Ovary (tissue), 3 donors: ENCODE data around the gene KLF16.

Source experiments
- EP300 ChIP-seq: sonication (generic); formaldehyde crosslinking; IDR thresholded peaks from one replicate; pipeline ENCODE4 v1.6.1; 2017; ENCODE audit warnings: antibody characterized with exemption
- TF ChIP-seq, protein P1 (sequence below), 3 donors: fragments of 450-650 bp in 2 of 3; fragments of 200-600 bp in 1 of 3; IDR thresholded peaks; one replicate each; pipeline versions ENCODE4 v1.5.1 to v1.8.0; 2016 to 2022; ENCODE audit warnings: antibody characterized with exemption in 3 of 3, mild to moderate bottlenecking in 1 of 3
- donor health status: DM: no; HTN: no; CAD: no.

DNA sequence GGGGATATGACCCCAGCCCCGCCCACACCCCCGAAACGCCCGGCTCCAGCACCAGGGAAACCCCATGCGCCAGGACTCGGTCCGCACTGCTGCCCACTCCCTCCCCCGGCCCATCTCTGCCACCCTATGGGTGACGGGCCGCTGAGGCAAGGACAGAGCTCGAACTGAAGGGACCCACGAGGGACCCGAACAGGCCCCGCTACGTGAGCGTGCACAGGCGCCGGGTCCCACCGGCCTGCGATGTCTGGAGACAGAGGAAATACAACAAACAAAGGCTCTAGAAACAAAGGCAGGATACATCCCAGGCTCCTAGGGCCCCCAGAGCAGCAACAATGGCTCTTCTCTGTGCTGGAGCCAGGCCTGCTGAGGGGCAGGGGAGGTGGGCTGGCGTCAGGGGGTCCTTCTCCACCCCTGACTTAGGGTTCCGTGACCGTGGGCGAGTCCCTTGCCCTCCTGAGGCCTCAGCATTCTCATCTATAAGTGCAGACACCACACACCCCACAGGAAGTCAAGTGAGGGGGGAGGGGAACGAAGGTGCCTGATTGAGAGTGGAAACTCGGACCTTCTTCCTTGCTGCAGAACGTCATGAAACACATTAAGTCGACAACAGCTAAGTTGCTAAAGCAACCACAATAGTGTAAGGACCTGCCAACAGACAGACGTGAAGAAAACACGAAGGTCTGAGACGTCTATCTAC, 18.9 kb upstream of the KLF16 start:
- TF ChIP-seq, protein P1, sequence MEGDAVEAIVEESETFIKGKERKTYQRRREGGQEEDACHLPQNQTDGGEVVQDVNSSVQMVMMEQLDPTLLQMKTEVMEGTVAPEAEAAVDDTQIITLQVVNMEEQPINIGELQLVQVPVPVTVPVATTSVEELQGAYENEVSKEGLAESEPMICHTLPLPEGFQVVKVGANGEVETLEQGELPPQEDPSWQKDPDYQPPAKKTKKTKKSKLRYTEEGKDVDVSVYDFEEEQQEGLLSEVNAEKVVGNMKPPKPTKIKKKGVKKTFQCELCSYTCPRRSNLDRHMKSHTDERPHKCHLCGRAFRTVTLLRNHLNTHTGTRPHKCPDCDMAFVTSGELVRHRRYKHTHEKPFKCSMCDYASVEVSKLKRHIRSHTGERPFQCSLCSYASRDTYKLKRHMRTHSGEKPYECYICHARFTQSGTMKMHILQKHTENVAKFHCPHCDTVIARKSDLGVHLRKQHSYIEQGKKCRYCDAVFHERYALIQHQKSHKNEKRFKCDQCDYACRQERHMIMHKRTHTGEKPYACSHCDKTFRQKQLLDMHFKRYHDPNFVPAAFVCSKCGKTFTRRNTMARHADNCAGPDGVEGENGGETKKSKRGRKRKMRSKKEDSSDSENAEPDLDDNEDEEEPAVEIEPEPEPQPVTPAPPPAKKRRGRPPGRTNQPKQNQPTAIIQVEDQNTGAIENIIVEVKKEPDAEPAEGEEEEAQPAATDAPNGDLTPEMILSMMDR (IDR thresholded peaks at IDR 0.05), result no peak
- no peak for TF ChIP-seq EP300
